ENCODE measurements around the gene AMOTL2.

DNA sequence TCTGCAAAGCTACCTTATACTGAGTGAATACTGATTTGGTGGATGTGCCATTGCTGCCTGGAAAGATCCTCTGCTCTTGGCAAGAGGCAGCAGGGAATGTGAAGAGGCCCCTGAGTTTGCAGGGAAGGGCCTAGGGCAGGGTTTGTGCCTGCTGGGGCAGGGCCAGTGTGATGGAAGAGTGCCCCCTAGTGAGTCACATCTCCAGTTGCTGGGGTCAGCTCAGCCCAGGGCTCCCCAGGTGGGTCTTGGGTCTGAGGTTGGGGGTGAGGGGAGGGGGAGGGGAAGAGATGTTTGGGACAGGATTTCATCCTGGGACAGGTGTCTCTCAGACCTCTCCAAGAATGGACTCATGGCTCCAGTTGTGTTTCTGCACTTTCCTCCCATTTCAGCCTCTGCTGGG, 4.1 kb upstream of the AMOTL2 start:
- TF ChIP-seq, protein P1, sequence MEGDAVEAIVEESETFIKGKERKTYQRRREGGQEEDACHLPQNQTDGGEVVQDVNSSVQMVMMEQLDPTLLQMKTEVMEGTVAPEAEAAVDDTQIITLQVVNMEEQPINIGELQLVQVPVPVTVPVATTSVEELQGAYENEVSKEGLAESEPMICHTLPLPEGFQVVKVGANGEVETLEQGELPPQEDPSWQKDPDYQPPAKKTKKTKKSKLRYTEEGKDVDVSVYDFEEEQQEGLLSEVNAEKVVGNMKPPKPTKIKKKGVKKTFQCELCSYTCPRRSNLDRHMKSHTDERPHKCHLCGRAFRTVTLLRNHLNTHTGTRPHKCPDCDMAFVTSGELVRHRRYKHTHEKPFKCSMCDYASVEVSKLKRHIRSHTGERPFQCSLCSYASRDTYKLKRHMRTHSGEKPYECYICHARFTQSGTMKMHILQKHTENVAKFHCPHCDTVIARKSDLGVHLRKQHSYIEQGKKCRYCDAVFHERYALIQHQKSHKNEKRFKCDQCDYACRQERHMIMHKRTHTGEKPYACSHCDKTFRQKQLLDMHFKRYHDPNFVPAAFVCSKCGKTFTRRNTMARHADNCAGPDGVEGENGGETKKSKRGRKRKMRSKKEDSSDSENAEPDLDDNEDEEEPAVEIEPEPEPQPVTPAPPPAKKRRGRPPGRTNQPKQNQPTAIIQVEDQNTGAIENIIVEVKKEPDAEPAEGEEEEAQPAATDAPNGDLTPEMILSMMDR (IDR thresholded peaks at IDR 0.05): peak; percentile 49; the same call in 2 of the 3 replicates
- TF ChIP-seq, protein P2, sequence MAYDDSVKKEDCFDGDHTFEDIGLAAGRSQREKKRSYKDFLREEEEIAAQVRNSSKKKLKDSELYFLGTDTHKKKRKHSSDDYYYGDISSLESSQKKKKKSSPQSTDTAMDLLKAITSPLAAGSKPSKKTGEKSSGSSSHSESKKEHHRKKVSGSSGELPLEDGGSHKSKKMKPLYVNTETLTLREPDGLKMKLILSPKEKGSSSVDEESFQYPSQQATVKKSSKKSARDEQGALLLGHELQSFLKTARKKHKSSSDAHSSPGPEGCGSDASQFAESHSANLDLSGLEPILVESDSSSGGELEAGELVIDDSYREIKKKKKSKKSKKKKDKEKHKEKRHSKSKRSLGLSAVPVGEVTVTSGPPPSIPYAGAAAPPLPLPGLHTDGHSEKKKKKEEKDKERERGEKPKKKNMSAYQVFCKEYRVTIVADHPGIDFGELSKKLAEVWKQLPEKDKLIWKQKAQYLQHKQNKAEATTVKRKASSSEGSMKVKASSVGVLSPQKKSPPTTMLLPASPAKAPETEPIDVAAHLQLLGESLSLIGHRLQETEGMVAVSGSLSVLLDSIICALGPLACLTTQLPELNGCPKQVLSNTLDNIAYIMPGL (CRISPR knock-in tag; IDR thresholded peaks at IDR 0.05; ENCODE audit: borderline replicate concordance): no peak
- no peak for TF ChIP-seq SREBF2 (IDR thresholded peaks at IDR 0.05)
- no peak for TF ChIP-seq CHD4 (IDR thresholded peaks at IDR 0.05; ENCODE audit: borderline replicate concordance)
- TF ChIP-seq, protein P3, sequence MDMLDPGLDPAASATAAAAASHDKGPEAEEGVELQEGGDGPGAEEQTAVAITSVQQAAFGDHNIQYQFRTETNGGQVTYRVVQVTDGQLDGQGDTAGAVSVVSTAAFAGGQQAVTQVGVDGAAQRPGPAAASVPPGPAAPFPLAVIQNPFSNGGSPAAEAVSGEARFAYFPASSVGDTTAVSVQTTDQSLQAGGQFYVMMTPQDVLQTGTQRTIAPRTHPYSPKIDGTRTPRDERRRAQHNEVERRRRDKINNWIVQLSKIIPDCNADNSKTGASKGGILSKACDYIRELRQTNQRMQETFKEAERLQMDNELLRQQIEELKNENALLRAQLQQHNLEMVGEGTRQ (IDR thresholded peaks at IDR 0.05): no peak
- TF ChIP-seq POLR2A (IDR thresholded peaks at IDR 0.05; ENCODE audit: low read length): no peak
- TF ChIP-seq JUN (IDR thresholded peaks at IDR 0.05): no peak
- TF ChIP-seq, protein P4, sequence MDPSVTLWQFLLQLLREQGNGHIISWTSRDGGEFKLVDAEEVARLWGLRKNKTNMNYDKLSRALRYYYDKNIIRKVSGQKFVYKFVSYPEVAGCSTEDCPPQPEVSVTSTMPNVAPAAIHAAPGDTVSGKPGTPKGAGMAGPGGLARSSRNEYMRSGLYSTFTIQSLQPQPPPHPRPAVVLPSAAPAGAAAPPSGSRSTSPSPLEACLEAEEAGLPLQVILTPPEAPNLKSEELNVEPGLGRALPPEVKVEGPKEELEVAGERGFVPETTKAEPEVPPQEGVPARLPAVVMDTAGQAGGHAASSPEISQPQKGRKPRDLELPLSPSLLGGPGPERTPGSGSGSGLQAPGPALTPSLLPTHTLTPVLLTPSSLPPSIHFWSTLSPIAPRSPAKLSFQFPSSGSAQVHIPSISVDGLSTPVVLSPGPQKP (IDR thresholded peaks at IDR 0.05; ENCODE audit: low read depth, low read length): no peak
- TF ChIP-seq EP300 (IDR thresholded peaks at IDR 0.05): no peak
- no peak for TF ChIP-seq TFCP2L1 (CRISPR knock-in tag; IDR thresholded peaks at IDR 0.05)
